ENCODE results near the gene VPS13C.
"Not testable (repeated sequence)": the region's sequence is repeated elsewhere in the genome, so short reads cannot be mapped to it uniquely, and the experiment has no call there.

The VPS13C gene

DNA sequence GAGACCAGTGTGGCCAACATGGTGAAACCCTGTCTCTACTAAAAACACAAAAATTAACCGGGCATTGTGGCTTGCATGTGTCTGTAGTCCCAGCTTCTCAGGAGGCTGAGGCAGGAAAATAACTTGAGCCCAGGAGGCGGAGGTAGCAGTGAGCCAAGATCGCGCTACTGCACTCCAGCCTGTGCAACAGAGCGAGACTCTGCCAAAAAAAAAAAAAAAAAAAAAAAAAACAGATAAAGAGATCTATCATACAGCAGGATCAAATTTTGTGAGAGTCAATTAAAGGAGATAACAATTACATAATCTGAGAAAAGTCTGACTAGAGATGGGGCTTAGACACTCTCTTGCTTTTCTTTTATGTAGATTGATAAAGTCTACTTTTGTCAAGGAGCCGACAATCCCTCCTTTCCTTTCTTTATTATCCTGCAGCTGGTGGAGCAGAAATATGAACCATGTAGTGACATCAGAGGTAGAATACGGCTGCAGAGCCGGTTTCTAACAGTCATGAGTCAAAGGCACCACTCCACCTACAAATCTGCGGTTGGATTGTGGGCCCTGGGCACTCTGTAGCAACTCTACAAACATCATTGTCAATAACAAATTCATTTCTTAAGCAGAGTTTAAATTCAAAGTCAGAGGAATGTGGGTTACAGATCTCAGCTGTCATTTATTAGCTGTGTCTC lies 15.5 kb upstream of the VPS13C start:
- no peak for DNase-seq

DNA sequence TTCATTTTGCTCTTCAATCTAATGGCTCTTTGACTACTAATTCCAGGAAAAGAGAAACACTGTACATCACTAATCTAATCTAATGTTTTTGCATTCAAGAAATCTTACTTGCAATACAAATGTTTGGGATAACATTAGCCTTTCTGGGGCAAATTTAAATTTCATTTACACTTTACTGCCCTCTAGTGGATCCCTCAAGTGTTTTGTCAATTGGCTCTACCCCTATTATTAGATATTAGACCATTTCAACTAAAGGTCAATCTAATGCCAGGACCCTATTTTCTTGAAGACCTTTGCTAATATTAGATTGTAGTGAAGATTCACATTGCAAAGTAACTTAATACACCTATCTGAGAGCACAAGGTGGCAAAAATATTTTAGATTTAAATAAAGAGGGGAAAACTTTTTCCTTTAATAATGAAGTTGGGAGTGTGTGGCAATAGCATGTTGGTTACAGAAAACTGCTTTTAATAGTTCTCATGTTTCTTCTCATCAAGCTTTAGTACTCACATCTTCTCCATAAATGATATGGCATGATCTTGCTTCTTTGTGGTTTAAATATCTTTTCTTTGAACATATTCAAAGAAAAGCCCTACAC lies 11.6 kb upstream of the VPS13C start:
- no peak for DNase-seq

DNA sequence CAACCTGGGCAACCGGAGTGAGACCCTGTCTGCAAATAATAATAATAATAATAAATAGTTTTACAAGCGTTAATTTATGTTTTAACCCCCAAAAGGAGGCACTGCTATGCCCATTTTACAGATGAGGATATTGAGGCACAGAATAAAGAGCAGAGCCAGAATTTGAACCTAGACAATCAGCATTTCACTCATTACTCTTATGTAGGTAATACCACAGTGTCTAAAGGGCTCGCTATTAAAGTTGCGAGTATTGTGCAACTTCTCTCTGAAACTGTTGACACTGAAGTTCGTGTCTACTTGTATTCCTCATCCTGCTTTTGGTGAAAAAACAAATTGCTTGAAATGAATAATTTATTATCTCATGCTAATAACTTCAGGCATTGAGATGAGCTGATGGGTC lies 9.3 kb upstream of the VPS13C start:
- no peak for DNase-seq

DNA sequence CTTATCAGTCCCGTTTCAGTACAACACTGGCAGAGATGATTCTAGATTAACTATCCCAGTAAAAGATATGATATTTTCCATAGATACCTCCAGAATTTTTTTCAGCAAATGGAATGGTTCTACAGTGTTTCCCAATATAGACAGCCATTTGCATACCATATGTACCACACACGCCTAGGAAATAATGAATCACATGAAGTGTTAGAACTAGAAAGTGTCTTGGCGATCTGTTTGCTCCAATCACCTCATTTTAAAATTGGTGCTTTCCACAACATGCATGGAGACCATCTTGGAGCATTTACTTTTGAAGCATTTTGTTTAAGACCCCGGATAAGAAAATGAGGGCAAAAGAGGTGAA lies 8.5 kb upstream of the VPS13C start:
- no peak for DNase-seq

DNA sequence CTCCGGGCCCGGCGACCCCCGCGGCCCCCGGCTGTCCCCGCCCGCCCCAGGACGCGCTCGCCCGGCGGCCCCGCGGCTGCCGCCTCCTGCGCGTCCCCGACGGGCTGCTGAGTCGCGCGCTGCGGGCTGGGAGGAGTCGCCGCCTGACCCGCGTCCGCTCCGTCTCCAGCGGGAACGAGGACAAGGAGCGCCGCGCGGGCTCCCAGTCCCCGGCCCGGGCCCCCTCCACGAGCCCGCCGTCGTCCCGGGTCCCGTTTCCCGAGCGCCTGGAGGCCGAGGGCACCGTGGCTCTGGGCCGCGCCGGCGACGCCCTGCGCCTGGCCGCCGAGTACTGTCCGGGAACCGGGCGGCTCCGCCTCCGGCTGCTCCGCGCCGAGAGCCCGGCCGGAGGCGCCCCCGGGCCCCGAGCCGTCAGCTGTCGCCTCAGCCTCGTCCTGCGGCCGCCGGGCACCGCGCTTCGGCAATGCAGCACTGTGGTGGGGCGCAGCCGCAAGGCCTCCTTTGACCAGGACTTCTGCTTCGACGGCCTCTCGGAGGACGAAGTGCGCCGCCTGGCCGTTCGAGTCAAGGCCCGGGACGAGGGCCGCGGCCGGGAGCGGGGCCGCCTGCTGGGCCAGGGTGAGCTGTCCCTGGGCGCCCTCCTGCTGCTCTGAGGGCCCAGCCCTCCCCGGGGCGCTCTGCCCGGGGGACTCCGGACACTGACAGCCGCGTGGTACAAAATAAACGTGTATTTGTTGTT lies 8.0 kb upstream of the VPS13C start:
- DNase-seq: no peak

DNA sequence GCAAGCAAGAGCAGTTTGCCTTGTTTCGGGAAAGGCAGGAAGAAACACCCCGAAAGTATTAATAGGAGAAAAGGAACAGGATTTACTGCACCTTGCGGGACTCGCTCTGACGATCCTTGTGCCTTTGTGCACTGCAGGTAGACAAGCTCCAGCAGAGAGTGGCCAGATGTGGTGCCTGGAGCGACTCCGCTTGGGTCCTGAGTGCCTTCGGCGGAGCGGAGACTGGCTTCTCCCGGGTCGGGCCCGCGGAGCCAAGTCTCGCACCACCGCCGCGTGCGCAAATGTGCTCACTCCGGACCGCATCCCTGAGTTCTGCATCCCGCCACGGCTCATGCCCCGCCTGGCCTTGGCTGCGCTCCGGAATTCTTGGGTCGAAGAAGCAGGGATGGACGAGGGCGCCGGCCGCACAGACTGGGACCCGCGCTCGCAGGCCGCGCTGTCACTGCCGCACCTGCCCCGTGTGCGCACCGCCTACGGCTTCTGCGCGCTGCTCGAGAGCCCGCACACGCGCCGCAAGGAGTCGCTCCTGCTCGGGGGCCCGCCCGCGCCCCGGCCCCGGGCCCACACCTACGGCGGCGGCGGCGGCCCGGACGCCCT lies 7.3 kb upstream of the VPS13C start:
- no peak for DNase-seq

DNA sequence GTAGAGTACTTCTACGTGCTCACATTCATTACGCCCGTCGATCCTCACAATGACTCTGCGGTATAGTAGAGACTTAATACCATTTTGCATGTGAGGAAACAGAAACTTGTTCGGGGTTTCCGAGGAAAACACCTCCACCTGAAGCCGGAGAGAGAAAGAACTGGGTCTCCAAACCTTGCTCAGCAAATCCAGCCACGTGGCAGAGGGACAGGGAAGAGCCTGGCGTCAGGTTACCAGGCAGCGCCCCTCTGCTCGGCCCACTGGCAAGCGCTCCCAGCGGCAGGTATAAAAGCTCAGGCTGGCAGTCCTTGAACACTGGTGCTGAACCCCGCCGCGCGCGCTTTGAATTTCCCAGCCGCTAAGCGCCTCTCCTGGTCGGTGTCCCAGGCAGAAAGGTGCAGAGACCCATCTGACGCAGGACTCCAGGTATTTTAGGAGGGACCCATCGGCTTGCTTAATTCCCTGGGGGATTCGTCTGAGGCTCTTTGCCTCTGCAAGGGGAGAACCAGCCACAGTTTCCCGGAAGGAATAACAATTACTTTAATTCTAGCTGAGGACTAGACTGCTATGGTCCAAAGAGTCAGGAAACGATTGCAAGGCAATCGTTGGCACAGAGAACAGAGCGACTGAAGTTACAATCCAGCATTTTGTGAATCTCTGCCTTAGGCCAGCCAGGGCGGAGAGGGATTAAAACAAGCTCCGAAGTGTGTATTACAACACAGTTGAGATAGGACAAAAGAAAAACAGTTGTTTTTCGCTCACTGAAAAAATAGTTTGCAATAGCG lies 6.6 kb upstream of the VPS13C start, which contains the start of gene C2CD4A:
TSS of gene C2CD4A (plus strand) at position 315 of the 785 bp plus-strand sequence. CDS start 637 bp downstream, outside the sequence.
- peak; percentile 34 for DNase-seq

DNA sequence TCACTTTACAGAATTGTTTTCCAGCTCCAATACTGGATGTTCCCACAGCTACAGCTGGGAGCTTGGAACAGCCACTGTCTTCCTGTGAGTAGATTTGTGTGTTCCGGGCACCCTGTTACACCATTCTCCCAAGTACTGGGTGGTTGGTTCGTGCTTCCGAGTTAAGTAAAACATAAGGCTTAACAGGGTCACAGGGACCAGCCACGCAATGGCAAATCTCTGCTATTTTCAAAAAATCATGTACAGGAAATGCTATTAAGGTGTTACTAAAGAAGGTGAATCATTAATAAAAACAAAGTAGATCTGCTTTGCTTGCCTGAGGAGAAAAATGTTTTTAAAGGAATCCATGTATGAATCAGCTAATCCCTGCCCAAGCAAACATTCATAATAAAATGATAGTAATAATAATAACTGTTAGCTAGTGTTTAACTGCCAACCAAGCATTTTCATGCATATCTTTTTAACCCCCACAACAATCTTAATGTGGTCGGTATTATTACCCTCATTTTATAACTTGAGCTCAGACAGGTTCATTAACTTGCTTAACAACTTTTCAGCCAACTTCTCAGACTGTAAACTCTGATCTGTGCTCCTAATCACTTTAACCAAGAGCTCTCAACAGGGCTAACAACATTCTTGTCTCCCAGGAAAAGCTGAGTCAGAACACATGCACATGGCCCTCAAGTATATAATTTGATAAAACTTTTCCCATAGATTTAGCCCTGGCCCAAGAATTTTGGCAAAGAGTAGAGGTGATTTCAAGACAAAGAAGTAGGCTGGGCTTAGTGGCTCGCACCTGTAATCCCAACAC lies 3.8 kb upstream of the VPS13C start:
- DNase-seq: no peak

DNA sequence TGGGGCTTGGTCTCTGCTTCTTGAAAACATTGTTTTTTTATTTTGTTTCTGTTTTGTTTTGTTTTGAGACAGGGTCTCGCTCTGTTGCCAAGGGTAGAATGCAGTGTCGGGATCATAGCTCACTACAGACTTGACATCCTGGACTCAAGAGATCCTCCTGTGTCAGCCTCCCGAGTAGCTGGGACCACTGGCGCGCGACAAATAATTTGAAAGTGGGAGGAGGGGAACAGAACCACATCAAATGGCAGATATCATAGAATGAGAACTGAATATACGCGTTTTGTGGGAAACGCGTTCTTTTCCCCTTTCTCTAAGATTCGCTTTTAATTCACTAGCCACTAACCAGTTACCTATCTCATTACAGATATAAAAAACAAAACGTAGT lies 641 bp upstream of the VPS13C start:
- peak; percentile 50 for DNase-seq

DNA sequence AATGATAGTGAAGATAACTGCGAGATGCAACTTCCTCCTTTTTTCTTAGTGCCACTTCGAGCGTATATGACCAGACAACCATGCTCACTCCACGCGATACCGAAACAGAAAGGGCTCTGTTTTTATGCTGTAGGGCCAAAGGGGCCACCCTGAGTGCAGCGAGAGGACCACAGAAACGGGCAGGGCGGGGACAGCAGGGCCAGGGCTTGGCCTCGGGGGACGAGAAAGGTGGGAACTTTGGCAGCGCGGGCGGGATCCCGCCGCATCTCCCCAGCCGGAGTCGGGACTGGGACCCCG lies 483 bp downstream of the VPS13C start:
- DNase-seq: peak; percentile 41

DNA sequence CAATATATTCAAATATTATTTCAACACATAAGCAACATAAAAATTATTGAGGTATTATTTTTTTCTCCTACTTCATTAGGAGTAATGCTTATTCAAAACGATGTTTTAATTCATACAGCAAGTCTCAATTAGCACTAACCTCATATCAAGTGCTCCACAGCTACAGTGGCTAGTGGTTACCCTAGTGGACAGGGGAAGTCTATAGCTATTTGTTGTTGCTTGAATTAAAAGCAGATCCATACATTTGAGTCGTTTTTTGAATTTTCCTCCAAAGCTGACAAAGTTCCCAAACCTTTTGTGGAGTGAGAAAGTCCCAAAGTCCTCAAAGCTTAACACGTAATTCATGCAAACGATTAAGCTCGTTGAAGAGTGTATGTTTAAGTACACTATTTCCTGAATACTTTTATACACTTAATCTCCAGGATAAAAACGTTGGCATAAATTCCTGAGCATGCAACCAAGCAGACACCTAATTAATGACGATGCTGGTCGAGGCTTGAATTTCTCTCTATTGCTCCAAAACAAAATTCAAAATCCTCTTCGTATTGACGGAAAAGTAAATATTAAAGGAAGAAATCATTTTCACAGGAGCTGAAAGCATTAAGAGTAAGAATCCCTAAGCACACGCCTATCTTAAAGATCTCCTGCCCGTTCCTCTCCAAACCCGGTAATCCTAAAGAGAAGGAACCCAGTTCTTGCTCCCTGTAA lies 985 bp downstream of the VPS13C start:
- DNase-seq: no peak

DNA sequence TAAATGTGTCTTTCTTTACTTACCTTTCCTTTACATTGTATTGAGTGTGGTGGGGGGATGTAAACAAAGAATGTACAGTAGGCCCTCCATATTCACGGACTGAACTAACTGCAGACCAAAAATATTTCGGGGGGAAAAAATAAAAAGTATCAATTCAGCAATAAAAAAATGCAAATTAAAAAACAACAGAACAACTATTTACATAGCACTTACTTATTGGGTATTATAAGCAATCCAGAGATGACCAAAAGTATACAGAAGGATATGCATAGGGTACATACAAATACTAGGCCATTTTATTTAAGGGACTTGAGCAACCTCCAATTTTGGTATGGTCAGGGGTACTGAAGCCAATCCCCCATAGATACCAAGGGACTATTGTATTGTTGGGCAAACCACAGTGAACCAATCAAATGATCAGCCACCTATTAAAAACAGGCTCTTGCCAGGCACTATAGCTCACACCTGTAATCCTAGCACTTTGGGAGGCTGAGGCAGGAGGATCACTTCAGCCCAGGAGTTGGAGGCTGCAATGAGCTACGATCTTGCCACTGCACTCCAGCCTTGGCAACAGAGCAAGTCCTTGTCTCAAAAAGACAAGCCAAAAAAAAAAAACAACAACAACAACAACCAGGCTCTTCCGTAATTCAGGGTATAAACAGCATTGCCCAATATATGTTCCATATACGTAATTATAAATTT lies 1.8 kb downstream of the VPS13C start:
- DNase-seq: no peak

DNA sequence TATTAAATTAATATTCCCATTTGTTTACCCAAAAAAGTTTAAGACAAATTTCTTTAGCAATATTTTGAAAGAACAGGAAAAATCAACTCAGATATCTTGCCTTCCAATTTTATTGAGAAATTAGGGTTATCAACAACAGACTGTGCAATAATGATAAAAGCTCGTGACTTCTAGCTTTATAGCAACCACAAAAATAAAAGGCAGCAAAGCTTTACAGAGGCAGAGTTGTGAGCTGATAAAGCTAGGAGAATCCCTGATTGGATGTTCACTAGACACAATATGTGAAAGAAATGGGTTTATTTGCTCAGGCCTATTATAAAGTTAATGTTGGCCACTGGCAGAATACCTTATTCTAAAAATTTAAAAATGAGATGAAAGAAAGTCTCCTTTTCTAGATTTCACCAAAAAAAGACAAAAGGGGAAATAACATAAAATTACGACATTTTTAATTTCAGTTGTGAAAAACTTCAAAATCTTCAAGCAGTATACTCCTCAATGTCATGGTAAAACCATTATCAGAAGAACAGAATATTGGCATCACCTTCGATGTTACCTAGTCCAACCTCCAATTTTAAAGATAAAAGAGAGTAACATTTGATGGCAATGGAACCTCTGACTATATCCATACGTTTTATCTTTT lies 2.8 kb downstream of the VPS13C start:
- DNase-seq: no peak

DNA sequence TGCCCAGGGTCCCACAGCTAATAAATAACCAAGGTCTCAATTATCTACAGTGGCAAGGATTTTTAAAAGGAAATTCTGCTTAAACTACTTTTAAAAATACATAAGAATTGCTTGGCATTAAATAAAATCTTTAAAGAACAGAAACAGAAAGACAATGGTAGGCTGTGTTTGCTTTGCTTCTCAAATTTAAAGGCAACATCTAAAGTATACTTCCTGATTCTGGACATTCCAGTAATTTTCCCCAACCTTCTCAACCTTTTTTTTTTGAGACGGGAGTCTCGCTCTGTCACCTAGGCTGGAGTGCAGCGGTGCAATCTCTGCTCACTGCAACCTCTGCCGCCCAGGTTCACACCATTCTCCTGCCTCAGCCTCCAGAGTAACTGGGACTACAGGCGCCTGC lies 5.3 kb downstream of the VPS13C start:
- no peak for DNase-seq

DNA sequence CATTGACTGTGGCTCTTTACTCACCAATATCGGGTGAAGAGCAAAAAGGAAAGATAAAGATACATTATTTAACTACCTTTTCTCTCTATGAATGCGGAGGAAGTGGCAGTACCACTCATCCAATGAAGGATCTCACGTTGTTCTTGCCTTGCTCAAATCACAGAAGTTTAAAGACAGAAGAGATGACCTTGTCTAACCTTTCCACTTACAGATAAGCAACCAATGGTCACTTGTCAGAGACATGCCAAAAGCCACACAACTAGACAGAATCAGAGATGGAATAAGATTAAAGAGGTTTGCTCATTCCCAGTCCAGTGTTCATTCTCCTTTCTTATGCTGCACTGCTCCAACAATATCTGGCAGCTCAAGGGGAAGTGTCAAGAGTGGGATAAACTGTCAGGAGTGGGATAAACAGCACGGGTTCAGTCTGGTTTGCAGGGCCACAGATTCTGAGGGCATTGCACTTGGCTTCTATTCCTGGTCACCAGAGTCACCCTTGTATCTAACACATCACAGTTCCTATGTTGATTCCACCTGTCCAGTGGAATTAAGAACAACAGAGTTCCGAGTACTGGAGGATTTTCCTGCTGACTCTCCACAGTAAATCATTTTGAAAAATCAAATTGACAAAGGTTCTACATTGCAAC lies 6.7 kb downstream of the VPS13C start:
- no peak for DNase-seq

DNA sequence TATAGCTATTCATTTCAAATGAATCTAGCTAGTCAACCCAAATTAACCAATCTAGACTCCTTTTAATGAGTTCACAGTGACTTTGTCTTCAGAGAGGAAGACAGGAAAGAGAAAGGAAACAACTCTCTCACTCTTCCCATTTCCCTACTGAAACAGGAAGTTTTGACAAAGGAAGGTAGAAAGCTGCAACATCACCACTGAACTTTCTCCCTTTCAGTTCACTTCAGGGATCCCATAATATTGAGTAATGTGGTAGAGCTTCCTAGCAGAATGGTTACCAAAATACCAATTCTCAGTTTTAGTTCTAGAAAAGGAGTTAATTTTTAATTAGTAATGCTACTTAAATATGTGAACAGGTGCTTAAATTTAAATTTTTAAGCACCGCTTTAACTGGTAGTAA lies 7.5 kb downstream of the VPS13C start:
- no peak for DNase-seq

DNA sequence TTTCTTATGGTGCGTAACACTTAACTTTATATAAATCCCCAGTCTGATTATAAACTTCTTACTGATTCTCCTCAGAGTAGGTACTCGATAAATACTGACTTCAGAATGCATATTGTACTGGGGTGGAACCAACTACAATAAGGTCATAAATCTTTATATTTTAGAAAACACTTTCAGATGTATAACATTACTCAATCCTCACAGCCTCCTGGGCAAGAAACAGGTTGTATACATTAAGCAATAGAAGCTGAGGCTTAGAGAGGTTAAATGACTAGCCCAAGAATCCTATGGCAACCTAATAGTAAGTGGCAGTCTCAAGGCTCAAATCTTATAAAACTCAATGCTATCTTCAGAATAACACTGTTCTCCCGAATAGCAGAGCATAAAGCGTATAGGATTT lies 9.1 kb downstream of the VPS13C start:
- DNase-seq: no peak

DNA sequence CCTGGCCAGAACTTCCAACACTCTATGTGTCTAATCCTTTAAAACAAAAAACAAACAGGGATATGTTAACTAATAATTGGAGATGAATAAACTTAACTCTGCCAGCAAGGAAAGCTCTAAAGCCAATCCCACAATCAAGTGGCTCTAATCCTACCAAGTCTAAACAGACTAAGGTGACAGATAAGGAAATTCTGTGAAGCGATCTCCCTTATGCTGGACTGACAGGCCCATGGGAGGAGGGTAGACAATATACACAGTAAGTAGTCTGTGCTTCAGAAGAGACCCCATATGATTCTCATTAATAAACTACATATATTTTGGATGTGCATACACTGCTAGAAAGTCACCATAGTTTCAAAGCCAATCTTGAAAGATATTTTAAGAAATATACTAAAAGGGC lies 10.1 kb downstream of the VPS13C start:
- no peak for DNase-seq

DNA sequence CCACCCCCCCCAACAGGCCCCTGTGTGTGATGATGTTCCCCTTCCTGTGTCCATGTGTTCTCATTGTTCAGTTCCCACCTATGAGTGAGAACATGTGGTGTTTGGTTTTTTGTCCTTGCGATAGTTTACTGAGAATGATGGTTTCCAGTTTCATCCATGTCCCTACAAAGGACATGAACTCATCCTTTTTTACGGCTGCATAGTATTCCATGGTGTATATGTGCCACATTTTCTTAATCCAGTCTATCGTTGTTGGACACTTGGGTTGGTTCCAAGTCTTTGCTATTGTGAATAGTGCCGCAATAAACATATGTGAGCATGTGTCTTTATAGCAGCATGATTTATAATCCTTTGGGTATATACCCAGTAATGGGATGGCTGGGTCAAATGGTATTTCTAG lies 12.0 kb downstream of the VPS13C start:
- DNase-seq: not testable (repeated sequence)

DNA sequence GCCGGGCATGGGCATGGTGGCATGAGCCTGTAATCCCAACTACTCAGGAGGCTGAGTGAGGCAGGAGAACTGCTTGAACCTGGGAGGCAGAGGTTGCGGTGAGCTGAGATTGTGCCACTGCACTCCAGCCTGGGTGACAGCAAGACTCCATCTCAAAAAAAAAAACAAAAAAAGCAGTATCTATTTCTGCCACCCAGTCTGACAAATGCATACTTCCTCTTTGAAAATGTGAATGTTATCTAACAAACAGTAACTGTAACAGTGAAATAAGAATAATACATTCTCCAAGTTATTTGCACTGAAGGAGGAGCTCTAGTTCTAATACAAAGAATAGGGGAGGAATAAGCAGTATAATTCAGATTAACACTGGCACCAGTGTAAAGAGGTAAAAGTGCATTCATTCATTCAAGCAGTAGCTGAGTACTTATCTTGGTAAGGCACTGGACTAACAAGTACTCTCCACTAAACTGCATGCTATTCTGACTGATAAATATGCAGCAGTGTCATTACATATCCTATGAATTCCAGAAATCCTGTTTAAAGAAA lies 12.9 kb downstream of the VPS13C start:
- DNase-seq: no peak
